Epithelial cell of alveolus of lung (primary cell): ENCODE results near the gene CYLD. TPM values are rescaled to one million over a fixed set of nuclear protein-coding genes. Genes with fewer than 3 reads are reported as not detected.

Experiments
- total RNA-seq: library from RNA; depleted of rRNA; stranded (reverse); fragments of >200 nt; gene quantifications from 2 replicates; pipeline ENCODE4 v1.2.1, GENCODE V29; 2015

Gene CYLD
- total RNA-seq = 10.5 and 13.7 TPM in 2 replicates

DNA sequence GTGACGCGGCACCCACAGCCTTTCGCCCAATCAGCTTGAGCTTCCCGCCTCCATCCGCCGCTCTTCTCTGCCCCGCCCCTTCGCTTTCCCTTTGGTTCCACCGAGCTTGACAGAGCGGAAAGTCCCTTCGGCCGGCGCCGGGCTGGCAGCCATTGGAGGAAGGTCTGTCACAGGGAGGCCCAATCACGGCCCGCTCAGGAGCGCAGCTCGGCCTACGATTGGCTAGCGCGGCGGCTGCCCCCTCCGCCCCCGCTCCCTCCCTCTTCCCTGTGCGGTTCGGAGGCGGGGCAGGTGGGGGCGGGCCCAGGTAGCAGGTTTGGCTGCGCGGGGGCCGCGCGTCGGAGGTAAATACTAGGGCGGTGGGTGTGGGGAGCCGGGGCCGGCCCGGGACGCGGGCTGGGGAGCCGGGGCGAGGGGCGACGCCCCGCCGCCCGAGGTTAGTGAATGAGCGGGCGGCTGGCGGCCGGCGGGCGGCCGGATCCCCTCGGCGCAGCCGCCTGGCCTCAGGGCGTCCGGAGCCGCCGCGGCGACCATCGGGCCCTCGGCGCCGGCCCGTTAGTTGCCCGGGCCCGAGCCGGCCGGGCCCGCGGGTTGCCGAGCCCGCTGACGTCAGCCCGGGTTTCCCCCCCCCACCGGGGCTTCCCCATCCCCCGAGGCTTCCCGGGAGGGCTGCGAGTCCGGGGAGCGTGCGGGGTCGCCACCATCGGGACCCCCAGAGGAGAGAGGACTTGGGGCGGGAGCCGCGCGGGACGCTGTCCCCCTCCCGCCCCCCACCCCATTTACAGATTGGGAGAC, at the start of gene CYLD:
Gene CYLD, plus strand, starts transcription at position 306 of the 795 bp plus-strand sequence. CDS start 7,613 bp downstream, outside the sequence.

DNA sequence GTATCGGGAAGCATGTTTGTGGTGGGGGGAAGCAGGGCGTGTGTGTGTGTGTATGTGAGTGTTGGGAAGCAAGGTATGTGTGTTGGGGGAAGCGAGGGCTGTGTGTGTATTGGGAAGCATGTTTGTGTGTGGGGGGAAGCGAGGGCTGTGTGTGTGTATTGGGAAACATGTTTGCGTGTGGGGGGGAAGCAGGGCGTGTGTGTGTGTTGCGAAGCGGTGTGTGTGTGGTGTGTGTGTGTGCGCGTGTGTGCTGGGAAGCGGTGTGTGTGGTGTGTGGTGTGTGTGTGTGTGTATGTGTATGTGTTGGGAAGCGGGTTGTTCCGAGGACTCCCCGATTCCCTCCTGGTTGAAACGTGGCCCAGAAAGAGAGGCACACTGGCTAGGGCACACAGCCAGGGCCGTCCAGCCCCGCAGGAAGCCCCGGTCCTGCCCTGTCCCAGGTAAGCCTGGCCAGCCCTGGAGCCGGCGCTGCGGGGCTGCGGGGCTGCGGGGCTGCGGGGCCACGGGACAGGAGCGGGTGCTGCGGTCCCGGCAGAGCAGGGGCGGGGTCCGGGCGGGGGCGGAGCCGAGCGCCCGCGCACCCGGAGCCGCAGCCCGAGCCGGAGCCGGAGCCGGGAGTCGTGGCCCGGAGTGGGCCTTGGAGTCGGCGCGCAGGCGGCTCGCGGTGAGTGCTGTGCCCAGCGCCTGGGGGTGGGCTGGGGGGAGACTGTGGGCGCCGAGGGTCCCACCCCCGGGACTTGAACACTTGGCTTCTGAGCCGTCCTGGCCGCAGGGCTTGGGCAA, 48.7 kb upstream of the CYLD start, which contains the start of gene NOD2:
Gene NOD2, plus strand, starts transcription at position 608 of the 783 bp plus-strand sequence. CDS start 5,890 bp downstream, outside the sequence.

Other genes starting within 250 kb of the CYLD start
- gene NKD1, start 193.7 kb upstream of the CYLD start, total RNA-seq = 0.08 and 0.13 TPM in 2 replicates
- gene SNX20, start 60.8 kb upstream of the CYLD start, total RNA-seq = not detected in 2 replicates
- gene NOD2, start 48.5 kb upstream of the CYLD start, total RNA-seq = 0.13 TPM in 1 of 2 replicates, not detected in the other